Peyer's patch (tissue), 4 donors: ENCODE results near the gene NAA25. TPM values are rescaled to one million over a fixed set of nuclear protein-coding genes. Genes with fewer than 3 reads are reported as not detected.

Experiments used
- DNase-seq, 3 donors: peaks; one replicate each; pipeline ENCODE4 v3.0.0-alpha.2; 2017 to 2019
- H3K27ac ChIP-seq, 4 donors: fragments of 200-600 bp; sonication (generic); one replicate each; pipeline ENCODE4 v1.5.1; 2016 to 2019
- H3K27me3 ChIP-seq, 2 donors: fragments of 200-600 bp; sonication (generic); one replicate each; pipeline ENCODE4 v1.5.1; 2019
- H3K36me3 ChIP-seq, 3 donors: fragments of 200-600 bp; sonication (generic); one replicate each; pipeline ENCODE4 v1.5.1; 2016 to 2019
- H3K4me1 ChIP-seq, 4 donors: fragments of 200-600 bp; sonication (generic); one replicate each; pipeline ENCODE4 v1.5.1; 2016 to 2019
- H3K4me3 ChIP-seq, 4 donors: fragments of 200-600 bp; sonication (generic); 1 replicate in 3 of 4; 2 replicates in 1 of 4; pipeline ENCODE4 v1.5.1; 2016 to 2019; ENCODE audit warnings: mild to moderate bottlenecking in 1 of 4
- H3K9me3 ChIP-seq, 4 donors: fragments of 200-600 bp; sonication (generic); one replicate each; pipeline ENCODE4 v1.5.1; 2016 to 2019; ENCODE audit warnings: mild to moderate bottlenecking in 1 of 4
- CTCF ChIP-seq, 6 experiments: fragments of 450-650 bp in 4 of 6; fragments of 200-600 bp in 2 of 6; sonication (generic) in 1 of 6; IDR thresholded peaks; one replicate each; pipeline ENCODE4 v1.5.1; 2017 to 2019; ENCODE audit warnings: antibody characterized with exemption in 6 of 6, mild to moderate bottlenecking in 3 of 6, moderate library complexity in 1 of 6
- POLR2A ChIP-seq, 2 donors: fragments of 450-650 bp; IDR thresholded peaks; one replicate each; pipeline ENCODE4 v1.5.1; 2017; ENCODE audit warnings: antibody characterized with exemption in 2 of 2, mild to moderate bottlenecking in 2 of 2, moderate library complexity in 2 of 2
- total RNA-seq, 4 donors: library from RNA; depleted of rRNA; stranded (reverse); fragments of >200 nt; gene quantifications; one replicate each; pipeline ENCODE4 v1.1.0, GENCODE V29; 2016

NAA25 gene
- total RNA-seq, 4 donors from 2014 or later = 18.9 to 25.6 (median 22.2) TPM

GRCh38 chr12:112096070-112096469 lies 12.5 kb downstream of the NAA25 start:
- Histone ChIP-seq H3K36me3 (peaks cover 0 to 25% (median 0%) of the 10 kb centered on the region in 3 donors), H3K4me1 (no peaks in the 10 kb centered on the region), H3K27ac (peak overlapping the region in 1 of 4 donors; percentile 65), H3K27me3 (no peaks in the 10 kb centered on the region), H3K9me3 (no peaks in the 10 kb centered on the region), H3K4me3 (no peak overlapping the region)
- no peak for DNase-seq
- no peak for TF ChIP-seq POLR2A (IDR thresholded peaks at IDR 0.05)
- TF ChIP-seq CTCF (IDR thresholded peaks at IDR 0.05) = no peak

GRCh38 chr12:112091563-112091962 lies 17.0 kb downstream of the NAA25 start:
- Histone ChIP-seq H3K27me3 (no peaks in the 10 kb centered on the region), H3K36me3 (peaks cover 0 to 46% (median 0%) of the 10 kb centered on the region in 3 donors), H3K9me3 (no peaks in the 10 kb centered on the region), H3K4me3 (no peak overlapping the region), H3K27ac (no peak overlapping the region), H3K4me1 (no peaks in the 10 kb centered on the region)
- no peak for TF ChIP-seq CTCF (IDR thresholded peaks at IDR 0.05)
- no peak for TF ChIP-seq POLR2A (IDR thresholded peaks at IDR 0.05)
- no peak for DNase-seq

- H3K27ac ChIP-seq = no peak overlapping the region
- H3K9me3 ChIP-seq = no peaks in the 10 kb centered on the region
- H3K27me3 ChIP-seq = no peaks in the 10 kb centered on the region
- no peak for TF ChIP-seq CTCF (IDR thresholded peaks at IDR 0.05)
- no peak for TF ChIP-seq POLR2A (IDR thresholded peaks at IDR 0.05)
- no peak overlapping the region for H3K4me3 ChIP-seq
- H3K36me3 ChIP-seq = peaks cover 0 to 60% (median 0%) of the 10 kb centered on the region in 3 donors
- H3K4me1 ChIP-seq = no peaks in the 10 kb centered on the region
- no peak for DNase-seq
Measured at GRCh38 chr12:112087851-112088250, 20.7 kb downstream of the NAA25 start.

- peaks cover 0 to 55% (median 0%) of the 10 kb centered on the region in 3 donors for H3K36me3 ChIP-seq
- H3K9me3 ChIP-seq = no peaks in the 10 kb centered on the region
- DNase-seq = no peak
- no peaks in the 10 kb centered on the region for H3K4me1 ChIP-seq
- no peak overlapping the region for H3K4me3 ChIP-seq
- TF ChIP-seq CTCF (IDR thresholded peaks at IDR 0.05) (peak in 2 of 6 experiments; percentile 7 to 32), POLR2A (IDR thresholded peaks at IDR 0.05) (no peak)
- no peaks in the 10 kb centered on the region for H3K27me3 ChIP-seq
- no peak overlapping the region for H3K27ac ChIP-seq
Measured at GRCh38 chr12:112087055-112087850, 21.3 kb downstream of the NAA25 start.

GRCh38 chr12:112066566-112066965 lies 42.0 kb downstream of the NAA25 start:
- no peak overlapping the region for H3K4me3 ChIP-seq
- H3K9me3 ChIP-seq = no peaks in the 10 kb centered on the region
- TF ChIP-seq CTCF (IDR thresholded peaks at IDR 0.05) (no peak), POLR2A (IDR thresholded peaks at IDR 0.05) (no peak)
- no peak overlapping the region for H3K27ac ChIP-seq
- no peak for DNase-seq
- H3K4me1 ChIP-seq = no peaks in the 10 kb centered on the region
- H3K27me3 ChIP-seq = no peaks in the 10 kb centered on the region
- H3K36me3 ChIP-seq = peaks cover 0 to 97% (median 0%) of the 10 kb centered on the region in 3 donors
